Activated CD4-positive, alpha-beta memory T cell treated with anti-CD3 and anti-CD28 coated beads, Interleukin-2, amount 10 ng/mL, durations not matched to agents 7 days and 5 days (primary cell): ENCODE measurements around the gene CEP78. TPM values are rescaled to one million over a fixed set of nuclear protein-coding genes. Genes with fewer than 3 reads are reported as not detected.
"Not testable (repeated sequence)": the region's sequence is repeated elsewhere in the genome, so short reads cannot be mapped to it uniquely, and the experiment has no call there.

ENCODE experiments used
- CTCF ChIA-PET: fragments of 350-600 bp; sonication (Branson Sonifier 250); formaldehyde crosslinking; loops from one replicate; lab custom pipeline; 2021; ENCODE audit warnings: antibody characterized with exemption, inconsistent platforms; lab: Charles Lee
- POLR2A ChIA-PET: fragments of 350-600 bp; sonication (Branson Sonifier 250); formaldehyde crosslinking; loops from one replicate; lab custom pipeline; 2021; ENCODE audit warnings: antibody characterized with exemption; lab: Charles Lee
- DNase-seq: peaks from one replicate; pipeline ENCODE4 v3.0.0-alpha.2; 2020
- H3K27ac Mint-ChIP-seq: one replicate; pipeline ENCODE4 v1.8.0; 2021; ENCODE audit warnings: mild to moderate bottlenecking, mixed read lengths
- H3K27me3 Mint-ChIP-seq: one replicate; pipeline ENCODE4 v1.8.0; 2021; ENCODE audit warnings: mixed read lengths
- H3K36me3 Mint-ChIP-seq: one replicate; pipeline ENCODE4 v1.8.0; 2021; ENCODE audit warnings: low read depth, mixed read lengths
- H3K4me1 Mint-ChIP-seq: one replicate; pipeline ENCODE4 v1.8.0; 2021; ENCODE audit warnings: mixed read lengths
- H3K4me3 Mint-ChIP-seq: one replicate; pipeline ENCODE4 v1.8.0; 2021; ENCODE audit warnings: mild to moderate bottlenecking, mixed read lengths
- H3K9me3 Mint-ChIP-seq: one replicate; pipeline ENCODE4 v1.8.0; 2021; ENCODE audit warnings: mixed read lengths
- total RNA-seq, 2 experiments: library from RNA; stranded (reverse); gene quantifications; one replicate each; pipeline ENCODE4 v1.2.3, GENCODE V29; 2021

CEP78 gene
- total RNA-seq, 2 experiments from 2014 or later: 41.8 to 44.3 TPM

DNA sequence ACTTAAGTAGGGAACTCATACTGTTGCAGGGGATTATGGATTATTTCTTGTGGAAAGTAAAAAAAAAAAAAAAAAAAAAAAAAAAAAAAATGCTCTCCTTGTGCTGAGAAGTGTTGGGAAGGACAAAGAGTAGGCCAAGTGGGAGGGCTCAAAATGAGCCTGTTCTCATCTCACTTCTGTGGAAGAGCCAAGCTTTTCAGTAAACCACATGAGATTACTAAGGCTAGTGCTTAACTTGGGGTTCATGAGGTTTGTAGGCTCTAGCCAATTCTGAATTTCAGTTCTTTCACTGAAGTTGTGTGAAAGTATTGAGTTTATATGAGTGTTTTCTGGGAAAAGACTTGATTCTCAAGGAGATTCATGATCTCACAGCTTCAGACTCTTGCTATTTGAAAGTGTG is 23.0 kb upstream of the CEP78 start:
- Mint-ChIP-seq H3K4me1 (peaks cover 30% of the 10 kb centered on the region), H3K4me3 (no peak overlapping the region), H3K36me3 (no peaks in the 10 kb centered on the region), H3K9me3 (no peaks in the 10 kb centered on the region), H3K27ac (no peak overlapping the region), H3K27me3 (no peaks in the 10 kb centered on the region)
- ChIA-PET POLR2A (interaction anchor here (1.5 kb wide), 1 partner anchor 11 kb away, joined by 4 read pairs; no protein-coding TSS in a partner anchor), CTCF (interaction anchor here (0.6 kb wide), 1 partner anchor 297 kb away, joined by 3 read pairs; no protein-coding TSS in a partner anchor)
- DNase-seq: no peak

DNA sequence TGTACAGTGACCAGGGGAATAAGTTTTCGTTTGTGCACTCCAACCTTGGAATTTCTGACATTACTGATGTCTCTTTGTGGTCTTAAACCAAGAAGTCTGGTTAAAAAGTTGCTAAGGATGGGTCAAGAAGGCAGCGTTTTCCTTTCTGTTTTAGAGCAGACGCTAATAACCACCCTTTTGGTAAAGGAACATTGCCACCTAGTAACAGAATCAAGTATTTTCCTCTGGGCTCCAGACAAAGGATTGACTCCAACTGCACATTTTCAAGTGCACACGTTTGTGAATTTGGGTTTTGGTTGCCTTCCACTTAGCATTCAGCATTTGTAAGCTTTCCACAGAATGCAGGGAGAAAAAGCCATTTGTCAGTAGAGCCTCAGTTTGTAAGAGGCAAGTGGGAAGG is 22.2 kb upstream of the CEP78 start:
- CTCF ChIA-PET: interaction anchor here (0.8 to 2.7 kb wide), 3 partner anchors 13 to 236 kb away, joined by 3 to 11 read pairs (median 4); no protein-coding TSS in a partner anchor
- POLR2A ChIA-PET: interaction anchor here (1.5 kb wide), 1 partner anchor 12 kb away, joined by 4 read pairs; no protein-coding TSS in a partner anchor
- Mint-ChIP-seq H3K36me3 (no peaks in the 10 kb centered on the region), H3K27ac (no peak overlapping the region), H3K27me3 (no peaks in the 10 kb centered on the region), H3K4me1 (peaks cover 30% of the 10 kb centered on the region), H3K4me3 (no peak overlapping the region), H3K9me3 (no peaks in the 10 kb centered on the region)
- no peak for DNase-seq

DNA sequence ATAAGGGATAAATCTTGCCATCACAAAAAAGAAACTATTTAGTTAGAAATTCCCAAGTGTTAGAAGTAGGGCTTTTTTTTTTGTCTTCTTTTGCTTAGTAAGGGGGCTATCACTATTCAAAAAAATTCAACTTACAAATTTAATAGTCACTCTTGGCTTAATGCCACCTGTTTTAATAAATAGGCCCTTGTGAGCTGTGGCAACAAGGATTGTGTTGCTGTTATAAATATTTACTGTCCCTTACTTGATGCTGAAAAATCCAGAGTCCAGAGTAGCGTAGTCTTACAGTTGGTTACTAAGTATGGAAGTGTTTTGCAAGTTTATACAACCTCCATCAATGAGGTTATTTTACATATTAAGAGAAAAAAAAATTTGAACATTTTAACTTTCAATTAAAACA is 21.4 kb upstream of the CEP78 start:
- Mint-ChIP-seq H3K36me3 (no peaks in the 10 kb centered on the region), H3K9me3 (no peaks in the 10 kb centered on the region), H3K4me3 (no peak overlapping the region), H3K4me1 (peaks cover 30% of the 10 kb centered on the region), H3K27ac (no peak overlapping the region), H3K27me3 (no peaks in the 10 kb centered on the region)
- POLR2A ChIA-PET: interaction anchor here (1.5 kb wide), 1 partner anchor 13 kb away, joined by 4 read pairs; no protein-coding TSS in a partner anchor
- no peak for DNase-seq
- CTCF ChIA-PET: interaction anchor here (0.8 to 2.7 kb wide), 3 partner anchors 14 to 236 kb away, joined by 3 to 11 read pairs (median 4); no protein-coding TSS in a partner anchor

DNA sequence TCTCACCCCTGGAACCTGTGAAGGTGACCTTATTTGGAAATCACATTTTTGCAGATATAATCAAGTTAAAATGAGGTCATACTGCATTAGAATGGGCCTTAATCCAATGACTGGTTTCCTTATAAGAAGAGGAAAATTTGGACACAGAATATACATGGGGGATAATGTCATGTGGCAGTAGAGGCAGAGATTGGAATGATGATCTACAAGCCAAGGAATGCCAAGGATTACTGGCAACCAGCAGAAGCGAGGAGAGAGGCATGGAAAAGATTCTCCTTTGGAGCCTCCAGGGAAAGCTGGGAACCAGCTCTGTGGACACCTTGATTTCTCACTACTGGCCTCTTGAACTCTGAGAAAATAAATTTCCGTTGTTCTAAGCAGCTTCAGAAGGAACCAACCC is 20.2 kb upstream of the CEP78 start:
- CTCF ChIA-PET: interaction anchor here (2.7 kb wide), 1 partner anchor 238 kb away, joined by 11 read pairs; no protein-coding TSS in a partner anchor
- no peaks in the 10 kb centered on the region for H3K27me3 Mint-ChIP-seq
- POLR2A ChIA-PET: interaction anchor here (0.6 to 0.7 kb wide), 2 partner anchors 9 to 288 kb away, joined by 3 read pairs; no protein-coding TSS in a partner anchor
- H3K4me3 Mint-ChIP-seq: no peak overlapping the region
- H3K36me3 Mint-ChIP-seq: no peaks in the 10 kb centered on the region
- peaks cover 22% of the 10 kb centered on the region for H3K4me1 Mint-ChIP-seq
- no peak overlapping the region for H3K27ac Mint-ChIP-seq
- H3K9me3 Mint-ChIP-seq: no peaks in the 10 kb centered on the region
- DNase-seq: no peak

DNA sequence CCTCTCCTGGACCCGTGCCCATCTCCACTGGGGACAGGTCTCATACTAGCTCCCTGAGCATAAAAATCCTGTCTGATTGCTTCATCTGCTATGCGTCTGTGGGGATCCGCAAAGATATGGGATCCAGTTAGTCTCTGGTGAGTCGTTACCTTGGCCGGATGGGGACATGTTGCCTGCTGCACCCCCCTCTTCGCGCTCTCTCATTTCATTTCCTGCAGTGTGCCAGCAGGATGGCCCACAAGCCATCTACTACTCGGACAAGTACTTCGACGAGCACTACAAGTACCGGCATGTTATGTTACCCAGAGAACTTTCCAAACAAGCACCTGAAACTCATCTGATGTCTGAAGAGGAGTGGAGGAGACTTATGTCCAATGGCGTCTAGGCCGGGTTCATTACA is 17.0 kb upstream of the CEP78 start:
- H3K27ac Mint-ChIP-seq: no peak overlapping the region
- H3K4me3 Mint-ChIP-seq: no peak overlapping the region
- H3K4me1 Mint-ChIP-seq: peaks cover 2% of the 10 kb centered on the region
- CTCF ChIA-PET: no interaction called here
- no peaks in the 10 kb centered on the region for H3K9me3 Mint-ChIP-seq
- peaks cover 6% of the 10 kb centered on the region for H3K27me3 Mint-ChIP-seq
- POLR2A ChIA-PET: no interaction called here
- peaks cover 4% of the 10 kb centered on the region for H3K36me3 Mint-ChIP-seq
- no peak for DNase-seq

DNA sequence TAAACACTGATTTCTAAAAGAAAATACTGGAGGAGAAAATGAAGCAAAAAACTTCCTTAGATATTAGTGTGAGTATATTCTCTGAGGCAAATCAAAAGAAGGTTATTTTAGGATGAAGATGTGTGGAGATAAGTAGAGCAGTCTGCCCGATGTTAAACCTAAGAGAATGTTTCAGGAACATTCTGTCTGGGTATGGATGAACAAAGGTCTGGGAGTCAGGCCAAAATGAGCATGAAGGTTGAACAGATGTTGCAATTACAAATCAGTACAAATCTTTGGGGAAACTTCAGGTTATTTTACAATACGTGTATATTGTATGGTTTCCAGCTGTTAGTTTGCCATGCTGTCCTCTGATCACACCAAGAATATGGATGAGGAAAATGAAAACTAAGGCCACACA is 14.4 kb upstream of the CEP78 start:
- no peaks in the 10 kb centered on the region for H3K4me1 Mint-ChIP-seq
- H3K27ac Mint-ChIP-seq: no peak overlapping the region
- DNase-seq: no peak
- peaks cover 4% of the 10 kb centered on the region for H3K36me3 Mint-ChIP-seq
- ChIA-PET CTCF (no interaction called here), POLR2A (no interaction called here)
- H3K4me3 Mint-ChIP-seq: no peak overlapping the region
- no peaks in the 10 kb centered on the region for H3K9me3 Mint-ChIP-seq
- peaks cover 11% of the 10 kb centered on the region for H3K27me3 Mint-ChIP-seq

DNA sequence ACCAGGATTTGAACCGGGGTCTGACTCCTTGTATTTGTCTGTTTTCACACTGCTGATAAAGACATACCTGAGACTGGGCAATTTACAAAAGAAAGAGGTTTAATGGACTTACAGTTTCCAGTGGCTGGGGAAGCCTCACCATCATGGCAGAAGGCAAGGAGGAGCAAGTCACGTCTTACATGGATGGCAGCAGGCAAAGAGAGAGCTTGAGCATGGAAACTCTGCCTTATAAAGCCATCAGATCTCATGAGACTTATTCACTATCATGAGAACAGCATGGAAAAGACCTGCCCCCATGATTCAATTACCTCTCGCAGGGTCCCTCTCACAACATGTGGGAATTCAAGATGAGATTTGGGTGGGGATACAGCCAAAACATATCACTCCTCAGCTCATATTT is 14.0 kb upstream of the CEP78 start:
- H3K27ac Mint-ChIP-seq, H3K4me3 Mint-ChIP-seq, H3K9me3 Mint-ChIP-seq, CTCF ChIA-PET, H3K36me3 Mint-ChIP-seq, POLR2A ChIA-PET, H3K4me1 Mint-ChIP-seq, DNase-seq: not testable (repeated sequence)
- peaks cover 11% of the 10 kb centered on the region for H3K27me3 Mint-ChIP-seq

DNA sequence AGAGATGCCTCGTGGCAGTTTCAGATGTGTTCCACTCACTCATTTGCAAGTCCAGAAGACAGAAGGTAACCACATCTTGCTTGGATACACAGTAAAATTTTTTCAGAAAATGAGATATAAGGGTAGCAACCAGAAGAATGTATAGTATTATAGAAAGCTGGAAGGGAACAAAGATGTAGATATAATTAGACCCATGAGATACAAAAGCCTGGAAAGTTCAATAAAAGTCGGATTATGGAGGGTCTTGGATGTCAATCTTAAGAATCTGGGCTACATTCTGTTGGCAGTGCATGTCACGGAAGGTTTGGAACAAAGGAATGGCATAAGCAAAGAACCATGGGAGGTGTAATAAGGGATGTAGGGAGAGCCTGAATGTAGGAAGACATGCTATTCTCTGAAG is 5.1 kb upstream of the CEP78 start:
- POLR2A ChIA-PET: no interaction called here
- no peak for DNase-seq
- Mint-ChIP-seq H3K9me3 (no peaks in the 10 kb centered on the region), H3K27me3 (peaks cover 3% of the 10 kb centered on the region), H3K4me3 (no peak overlapping the region), H3K36me3 (no peaks in the 10 kb centered on the region), H3K27ac (no peak overlapping the region), H3K4me1 (peaks cover 14% of the 10 kb centered on the region)
- CTCF ChIA-PET: no interaction called here

DNA sequence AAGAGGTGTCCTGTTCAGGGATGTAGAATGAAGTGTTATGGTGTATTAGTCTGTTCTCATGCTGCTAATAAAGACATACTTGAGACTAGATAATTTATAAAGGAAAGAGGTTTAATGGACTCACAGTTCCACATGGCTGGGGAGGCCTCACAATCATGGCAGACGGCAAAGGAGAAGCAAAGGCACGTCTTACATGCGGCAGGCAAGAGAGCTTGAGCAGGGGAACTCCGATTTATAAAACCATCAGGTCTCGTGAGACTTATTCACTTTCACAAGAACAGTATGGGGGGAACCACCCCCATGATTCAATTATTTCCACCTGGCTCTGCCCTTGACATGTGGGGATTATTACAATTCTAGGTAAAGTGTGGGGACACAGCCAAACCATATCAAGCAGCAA is 3.4 kb upstream of the CEP78 start:
- H3K4me3 Mint-ChIP-seq, POLR2A ChIA-PET, H3K36me3 Mint-ChIP-seq, CTCF ChIA-PET, DNase-seq, H3K9me3 Mint-ChIP-seq, H3K27ac Mint-ChIP-seq, H3K27me3 Mint-ChIP-seq: not testable (repeated sequence)
- H3K4me1 Mint-ChIP-seq: peaks cover 22% of the 10 kb centered on the region

DNA sequence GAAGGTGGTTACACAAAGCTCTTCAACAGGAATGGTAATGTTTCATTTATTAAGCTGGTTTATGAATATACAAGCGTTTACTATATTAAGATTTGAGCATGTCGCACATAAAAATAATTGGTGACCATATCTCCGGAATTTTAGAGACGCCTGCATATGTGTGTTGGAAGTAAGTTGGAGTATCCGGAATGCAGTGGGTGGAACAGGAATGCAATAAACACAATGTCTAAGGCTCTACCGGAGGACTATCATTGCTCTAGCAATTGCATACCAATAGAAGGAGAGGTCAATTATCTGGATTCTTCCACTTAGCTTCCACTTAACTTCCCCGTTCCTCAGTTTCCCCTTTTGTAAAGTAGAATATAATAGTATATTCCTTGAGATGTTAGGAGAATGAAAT is 1.1 kb upstream of the CEP78 start:
- H3K27me3 Mint-ChIP-seq: no peaks in the 10 kb centered on the region
- H3K27ac Mint-ChIP-seq: no peak overlapping the region
- H3K9me3 Mint-ChIP-seq: no peaks in the 10 kb centered on the region
- H3K36me3 Mint-ChIP-seq: peaks cover 19% of the 10 kb centered on the region
- DNase-seq: no peak
- no peak overlapping the region for H3K4me3 Mint-ChIP-seq
- ChIA-PET POLR2A (interaction anchor here (6.6 kb wide), 1 partner anchor 63 kb away, joined by 51 read pairs; the partner anchor contains the start of gene PSAT1), CTCF (no interaction called here)
- peaks cover 43% of the 10 kb centered on the region for H3K4me1 Mint-ChIP-seq

DNA sequence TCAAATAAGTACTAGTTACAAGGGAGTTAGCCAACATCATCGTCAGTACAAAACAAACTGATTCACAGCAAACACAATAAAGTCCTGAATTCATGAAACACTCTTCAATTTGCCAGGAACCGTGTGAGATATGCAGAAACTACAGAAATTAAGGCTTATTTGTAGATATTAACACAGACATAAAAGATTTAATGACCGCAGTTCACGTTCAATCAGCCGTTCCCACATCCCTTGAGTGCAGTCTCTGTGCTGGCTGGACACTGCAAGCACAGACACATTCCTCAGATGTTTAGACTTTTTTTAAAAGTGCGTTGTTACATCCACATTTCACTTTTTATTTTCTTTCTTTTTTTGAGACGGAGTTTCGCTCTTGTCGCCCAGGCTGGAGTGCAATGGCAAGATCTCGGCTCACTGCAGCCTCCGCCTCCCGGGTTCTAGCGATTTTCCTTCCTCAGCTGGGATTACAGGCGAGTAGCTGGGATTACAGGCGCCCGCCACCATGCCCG is 566 bp upstream of the CEP78 start:
- ChIA-PET POLR2A (interaction anchor here (0.6 to 6.6 kb wide), 5 partner anchors 10 to 258 kb away, joined by 3 to 51 read pairs (median 3); partner anchors contain the start of gene PSAT1), CTCF (interaction anchor here (1.2 to 1.6 kb wide), 2 partner anchors 25 to 34 kb away, joined by 4 to 5 read pairs; no protein-coding TSS in a partner anchor)
- H3K4me3 Mint-ChIP-seq: no peak overlapping the region

DNA sequence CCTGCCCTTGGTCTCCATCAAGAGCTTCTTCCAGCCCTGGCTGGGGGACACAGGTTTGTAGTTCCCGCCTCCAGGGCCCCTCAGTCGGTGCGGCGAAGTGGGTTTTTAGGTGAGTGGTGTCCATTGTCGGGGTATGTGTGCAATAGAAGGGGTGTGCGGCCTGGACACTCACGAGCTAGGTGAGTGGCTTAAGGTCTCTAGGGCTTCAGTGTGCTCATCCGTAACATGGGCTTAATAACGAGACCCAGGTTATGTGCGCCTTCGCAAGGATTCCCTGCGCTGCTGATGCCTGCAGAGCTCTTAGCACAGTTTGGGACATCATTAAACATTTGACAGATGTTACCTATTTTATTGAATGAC is 656 bp downstream of the CEP78 start:
- Mint-ChIP-seq H3K27me3 (no peaks in the 10 kb centered on the region), H3K27ac (peak overlapping the region; percentile 59), H3K36me3 (peaks cover 31% of the 10 kb centered on the region), H3K9me3 (no peaks in the 10 kb centered on the region), H3K4me1 (peaks cover 49% of the 10 kb centered on the region), H3K4me3 (no peak overlapping the region)
- ChIA-PET CTCF (interaction anchor here (1.2 to 1.6 kb wide), 3 partner anchors 26 to 61 kb away, joined by 4 to 5 read pairs (median 5); partner anchors contain the start of gene PSAT1), POLR2A (interaction anchor here (0.7 to 6.6 kb wide), 7 partner anchors 11 to 434 kb away, joined by 3 to 51 read pairs (median 5); partner anchors contain the start of gene PSAT1)
- no peak for DNase-seq

More for the DNA sequence above, 566 bp upstream of the CEP78 start:
- no peak for DNase-seq
- Mint-ChIP-seq H3K9me3 (no peaks in the 10 kb centered on the region), H3K27me3 (no peaks in the 10 kb centered on the region), H3K36me3 (peaks cover 24% of the 10 kb centered on the region), H3K27ac (peak overlapping the region; percentile 72), H3K4me1 (peaks cover 47% of the 10 kb centered on the region)
